Stimulated activated CD4-positive, alpha-beta T cell treated with anti-CD3 and anti-CD28 coated beads, Interleukin-4, amount 100 ng/mL, for 24 hours (primary cell): Measurements from ENCODE around the gene NR1H4.
A peak's percentile ranks its signal among the peaks of the same experiment; 100 is the strongest.
"Not testable (repeated sequence)": the region's sequence is repeated elsewhere in the genome, so short reads cannot be mapped to it uniquely, and the experiment has no call there.

ENCODE experiments used
- DNase-seq: peaks from one replicate; pipeline ENCODE4 v3.0.0-alpha.2; 2020

NR1H4 gene

DNA sequence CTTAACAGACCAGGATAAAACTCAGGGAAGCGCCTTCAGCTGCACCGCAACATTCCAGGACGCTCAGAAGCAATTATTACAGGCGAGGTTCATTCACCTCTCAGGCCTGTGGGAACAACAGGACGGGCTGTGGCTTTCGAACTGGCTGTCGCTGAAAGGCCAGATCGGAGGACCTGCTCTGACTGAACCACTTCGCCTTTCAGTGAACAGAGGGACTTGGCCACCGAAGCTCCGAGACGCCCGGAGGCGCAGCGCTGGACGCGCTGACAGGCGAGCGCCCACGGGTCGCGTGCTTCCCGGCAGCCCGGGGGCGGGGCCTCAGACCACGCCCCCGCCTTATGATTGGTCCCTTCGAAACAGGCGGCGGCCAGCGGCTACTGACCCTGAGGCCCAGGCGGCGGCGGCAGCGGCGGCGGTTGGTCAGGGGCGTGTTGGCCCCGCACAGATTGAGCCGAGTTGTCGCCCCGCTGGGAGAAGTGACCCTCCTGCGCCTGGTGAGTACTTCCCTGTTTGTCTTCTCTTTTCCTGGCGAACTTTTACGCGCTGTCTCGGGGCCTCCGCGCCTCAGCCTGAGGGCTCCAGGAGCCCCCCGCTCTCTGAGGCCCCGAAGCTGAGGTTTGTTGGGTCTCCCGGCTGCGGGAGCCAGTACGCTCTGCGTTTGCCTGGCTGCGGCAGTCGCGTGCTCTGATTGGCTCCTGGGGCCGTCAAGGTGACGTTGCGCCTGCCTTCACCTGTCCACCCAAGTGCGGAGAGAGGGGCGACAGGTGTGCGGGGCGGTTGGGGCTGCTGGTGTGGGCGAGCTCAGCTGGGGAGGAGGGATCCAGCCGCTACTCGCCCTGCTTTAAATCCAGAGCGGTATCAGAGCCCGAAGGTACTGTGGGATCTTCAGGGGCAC, 99.9 kb downstream of the NR1H4 start, which contains the start of gene GAS2L3:
Gene GAS2L3 (plus strand): TSS at position 393 of the 895 bp plus-strand sequence. CDS start 21,221 bp downstream, outside the sequence.
- peak; percentile 47 for DNase-seq

DNA sequence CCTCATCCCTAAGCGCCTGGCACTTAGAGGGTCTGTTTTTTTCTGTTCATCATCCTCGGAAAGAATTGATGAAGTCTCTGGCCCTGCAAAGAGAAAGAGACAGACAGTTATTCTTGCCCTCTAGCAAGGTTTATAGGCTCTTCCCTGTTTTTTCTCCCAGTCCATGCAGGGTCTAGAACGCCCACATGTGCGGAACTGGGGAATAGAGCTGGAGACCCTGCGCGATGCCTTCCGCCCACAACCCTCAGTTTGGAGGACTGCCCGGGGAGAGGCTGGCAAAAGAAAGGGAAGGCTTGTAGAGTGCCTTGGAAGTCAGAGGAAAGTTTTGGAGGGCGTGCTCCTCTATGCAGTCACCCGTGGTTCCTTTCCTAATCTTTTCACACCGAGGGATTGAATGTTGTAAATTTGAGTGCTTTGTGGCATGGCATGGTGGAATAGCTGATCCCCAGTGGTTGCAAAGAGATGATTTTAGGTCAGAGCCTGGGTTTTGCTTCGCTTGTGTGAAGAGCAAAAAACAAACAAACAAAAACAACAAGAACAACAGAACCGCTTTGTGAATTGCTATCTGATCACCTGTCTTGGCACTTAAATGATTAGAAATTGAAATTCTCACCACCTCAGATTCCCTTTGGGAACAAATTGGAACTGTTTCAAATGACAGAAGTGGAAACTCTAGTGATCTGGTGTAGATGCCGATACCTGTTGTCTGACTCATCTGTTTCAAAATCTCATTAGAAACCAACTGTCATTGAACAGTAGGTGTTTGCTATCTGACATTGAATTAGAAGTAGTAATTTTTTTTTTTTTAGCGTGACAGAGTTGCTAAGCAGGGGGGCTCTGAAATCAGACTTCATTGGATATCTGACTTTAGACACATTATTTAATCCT, 100.8 kb downstream of the NR1H4 start:
- no peak for DNase-seq

- no peak for DNase-seq
Measured at GRCh38 chr12:100576331-100577036, 102.8 kb downstream of the NR1H4 start.

DNA sequence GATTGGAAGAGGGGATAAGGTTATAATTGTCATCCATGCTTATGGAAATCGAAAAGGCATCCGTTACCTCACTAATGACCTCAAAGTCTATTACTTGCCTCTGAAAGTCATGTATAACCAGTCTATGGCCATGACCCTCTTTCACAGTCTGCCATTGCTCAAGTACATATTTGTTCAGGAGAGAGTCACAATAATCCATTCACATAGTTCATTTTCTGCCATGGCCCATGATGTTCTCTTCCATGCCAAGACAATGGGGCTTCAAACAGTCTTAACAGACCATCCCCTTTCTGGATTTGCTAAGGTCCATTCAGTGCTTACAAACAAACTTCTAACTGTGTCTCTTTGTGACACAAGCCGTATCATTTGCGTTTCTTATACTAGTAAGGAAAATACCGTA, 105.3 kb downstream of the NR1H4 start:
- DNase-seq, result no peak

GRCh38 chr12:100579844-100580243, 106.2 kb downstream of the NR1H4 start:
- DNase-seq, result no peak

GRCh38 chr12:100584256-100584655, 110.6 kb downstream of the NR1H4 start:
- DNase-seq, result no peak

GRCh38 chr12:100591979-100592378, 118.3 kb downstream of the NR1H4 start:
- DNase-seq, result no peak

GRCh38 chr12:100593490-100593889, 119.8 kb downstream of the NR1H4 start:
- no peak for DNase-seq

DNA sequence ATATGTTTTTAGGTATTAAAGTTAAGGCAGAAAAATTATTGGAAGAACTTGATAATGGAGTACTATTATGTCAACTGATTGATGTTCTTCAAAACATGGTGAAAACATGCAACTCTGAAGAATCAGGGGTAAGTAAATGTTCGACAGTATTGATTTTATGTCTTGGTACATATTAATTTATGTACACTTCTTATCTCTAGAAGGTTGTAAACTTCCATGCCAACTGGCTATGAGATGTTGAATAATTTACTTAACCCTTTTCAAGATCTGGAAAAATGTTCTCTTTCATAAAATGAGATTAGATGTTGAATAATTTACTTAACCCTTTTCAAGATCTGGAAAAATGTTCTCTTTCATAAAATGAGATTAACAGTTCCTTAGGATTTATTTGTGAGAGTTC, 128.0 kb downstream of the NR1H4 start:
- DNase-seq, result no peak

- DNase-seq, result not testable (repeated sequence)
Measured at GRCh38 chr12:100602997-100603396, 129.3 kb downstream of the NR1H4 start.

DNA sequence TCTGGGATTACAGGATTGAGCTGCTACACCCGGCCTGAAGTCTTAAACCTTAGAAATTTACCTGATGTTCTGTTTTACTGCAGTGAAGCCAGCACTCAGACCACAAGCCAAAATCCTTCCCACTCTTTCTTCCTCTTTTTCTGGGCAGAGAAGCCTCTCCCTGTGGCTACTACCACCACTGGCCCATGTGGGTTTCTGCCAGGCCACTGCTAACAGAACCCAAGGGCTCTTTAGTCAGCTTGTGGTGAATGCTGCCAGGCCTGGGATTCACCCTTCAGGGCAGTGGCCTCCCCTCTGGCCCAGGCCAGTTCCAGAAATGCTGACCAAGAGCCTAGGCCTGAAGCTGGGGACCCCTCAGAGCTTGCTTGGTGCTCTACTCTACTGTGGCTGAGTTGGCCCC, 135.1 kb downstream of the NR1H4 start:
- DNase-seq, result no peak

DNA sequence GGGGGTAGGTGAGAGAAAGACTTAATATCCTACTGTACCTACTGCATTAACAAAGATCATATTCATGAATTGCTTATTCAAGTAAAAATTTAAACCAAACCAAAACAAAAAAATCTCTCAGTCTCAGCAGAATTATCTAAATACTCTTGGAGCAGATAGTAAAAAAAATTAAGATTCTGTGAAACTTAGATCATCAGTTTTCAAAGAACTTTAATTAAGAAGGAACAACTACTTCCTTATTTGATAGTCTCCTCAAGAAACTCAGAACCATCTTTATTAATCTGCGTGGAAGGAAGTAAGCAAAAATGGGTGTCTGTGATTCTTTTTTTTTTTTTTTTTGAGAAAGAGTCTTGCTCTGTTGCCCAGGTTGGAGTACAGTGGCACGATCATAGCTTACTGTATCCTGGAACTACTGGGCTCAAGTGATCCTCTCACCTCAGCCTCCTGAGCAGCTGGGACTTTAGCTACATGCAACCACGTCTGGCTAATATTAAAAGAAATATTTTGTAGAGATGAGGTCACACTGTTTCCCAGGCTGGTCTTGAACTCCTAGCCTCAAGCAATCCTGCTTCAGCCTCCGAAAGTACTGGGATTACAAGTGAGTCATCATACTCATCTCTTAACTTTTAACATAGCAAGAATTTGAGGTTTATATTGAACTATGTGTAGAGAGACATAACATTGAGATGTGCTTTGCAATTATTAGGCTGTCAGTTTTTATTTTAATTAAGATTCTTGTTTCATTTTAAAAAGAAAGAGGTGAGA, 137.2 kb downstream of the NR1H4 start:
- no peak for DNase-seq

DNA sequence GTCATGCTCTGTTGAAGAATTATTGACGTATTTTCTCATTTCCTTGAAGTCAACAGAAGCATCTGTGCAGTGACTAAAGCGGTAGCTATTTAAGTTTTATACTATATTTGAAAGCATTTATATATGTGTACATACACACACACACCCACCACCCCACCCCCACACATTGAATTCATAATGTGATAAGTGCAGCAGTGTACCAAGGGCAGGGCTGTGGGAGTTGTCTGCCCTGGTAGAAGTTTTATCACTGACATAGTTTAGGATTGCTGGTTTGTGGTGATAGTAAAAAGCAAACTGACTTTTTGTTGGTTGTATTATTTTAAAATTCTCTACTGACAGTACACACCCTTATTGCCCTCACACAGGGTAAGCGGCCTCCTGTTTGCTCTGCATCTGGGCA, 138.9 kb downstream of the NR1H4 start:
- DNase-seq, result no peak
